Daoy (cell line): ENCODE results near the gene CDKN2B-AS1. TPM values are rescaled to one million over a fixed set of nuclear protein-coding genes. Genes with fewer than 3 reads are reported as not detected.

Source experiments
- DNase-seq: peaks from one replicate; pipeline ENCODE4 v3.0.0-alpha.2; 2015; ENCODE audit warnings: low read depth
- total RNA-seq: library from RNA; depleted of rRNA; stranded (reverse); fragments of >200 nt; shearing (Covaris generic); gene quantifications from 2 replicates; pipeline ENCODE4 v1.2.3, GENCODE V29; 2014

The CDKN2B-AS1 gene
- total RNA-seq, 1 experiment from 2014 or later: not detected

GRCh38 chr9:22117511-22118384 lies 123.2 kb downstream of the CDKN2B-AS1 start:
- DNase-seq: no peak

DNA sequence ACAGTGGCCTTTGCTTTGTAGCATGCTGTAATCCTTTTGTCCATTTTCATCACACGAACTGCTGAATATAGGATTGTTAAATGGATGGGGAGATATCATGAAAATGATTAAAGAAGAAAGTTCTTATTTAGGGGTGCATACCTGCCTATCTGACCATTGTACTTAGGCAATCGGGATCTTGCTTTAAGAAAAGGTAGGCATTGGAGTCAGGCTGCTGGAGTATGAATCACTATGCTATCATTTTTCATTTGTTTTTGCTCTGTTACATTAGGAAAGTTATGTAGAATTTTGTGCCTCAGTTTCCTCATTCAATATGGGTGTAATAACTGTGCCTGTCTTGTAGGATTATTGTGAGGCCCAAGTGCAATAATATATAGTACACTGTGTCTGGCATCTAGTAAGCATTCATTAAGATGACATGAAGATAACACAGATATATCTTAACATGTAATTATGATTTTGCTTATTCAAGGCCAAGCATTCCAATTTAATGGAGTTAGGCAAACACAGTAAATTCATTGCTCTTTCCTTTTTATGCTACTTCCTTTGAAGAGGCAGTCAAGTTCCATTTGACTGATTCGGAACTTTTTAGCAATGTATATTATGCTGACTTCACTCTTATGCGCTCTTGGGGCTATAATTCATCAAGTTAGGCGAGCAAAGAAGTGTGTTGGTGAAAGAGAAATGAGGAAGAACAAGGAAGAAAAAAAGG lies 124.4 kb downstream of the CDKN2B-AS1 start:
- DNase-seq: no peak

DNA sequence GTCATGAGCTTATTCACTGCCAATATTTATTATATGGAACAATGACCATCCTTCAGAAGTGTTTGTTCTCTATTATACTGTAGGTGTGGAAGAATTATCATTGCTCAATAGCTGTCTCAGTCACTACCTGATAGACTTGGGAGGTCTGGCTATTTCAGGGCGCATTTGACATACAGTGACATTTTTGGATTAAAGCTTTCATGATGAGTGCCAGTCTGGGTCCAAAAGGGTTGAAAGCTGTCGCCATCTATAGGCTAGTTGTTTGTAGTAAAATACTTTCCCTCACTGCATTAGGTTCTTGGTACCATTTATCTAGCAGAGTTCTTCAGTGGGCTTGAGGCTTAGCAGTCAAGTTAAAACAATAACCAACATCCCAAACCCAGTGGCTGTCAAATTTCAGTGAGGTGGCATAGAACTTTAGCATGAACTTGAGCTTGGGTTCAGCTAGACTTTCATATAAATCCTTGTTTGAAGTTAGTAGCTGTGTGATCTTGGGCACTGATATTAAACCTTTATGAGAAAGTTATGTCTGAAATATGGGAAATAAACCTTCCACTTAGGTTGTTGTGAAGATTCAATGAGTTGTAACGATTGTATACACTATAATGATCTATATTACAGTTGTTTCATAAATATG lies 125.0 kb downstream of the CDKN2B-AS1 start:
- no peak for DNase-seq

DNA sequence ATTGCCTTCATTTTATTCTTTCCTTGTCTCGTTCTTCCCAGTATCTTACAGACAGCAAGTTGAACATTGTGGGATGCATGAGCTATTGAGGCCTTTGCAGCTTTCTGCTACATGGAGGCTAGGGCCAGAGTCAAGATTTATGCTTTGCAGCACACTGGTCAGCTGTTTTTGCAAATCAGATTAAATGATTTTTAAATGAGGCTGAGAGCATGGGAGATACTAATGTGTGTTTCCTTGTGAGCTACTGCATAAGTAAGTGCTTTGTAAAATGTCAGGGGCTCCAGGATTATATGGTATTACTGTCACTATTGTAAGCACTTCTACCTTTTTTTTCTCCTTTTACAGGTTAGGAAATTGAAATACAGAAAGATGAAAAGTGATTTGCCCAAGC lies 125.6 kb downstream of the CDKN2B-AS1 start:
- DNase-seq: no peak

- no peak for DNase-seq
Observed at GRCh38 chr9:22120595-22120994, 126.0 kb downstream of the CDKN2B-AS1 start.

DNA sequence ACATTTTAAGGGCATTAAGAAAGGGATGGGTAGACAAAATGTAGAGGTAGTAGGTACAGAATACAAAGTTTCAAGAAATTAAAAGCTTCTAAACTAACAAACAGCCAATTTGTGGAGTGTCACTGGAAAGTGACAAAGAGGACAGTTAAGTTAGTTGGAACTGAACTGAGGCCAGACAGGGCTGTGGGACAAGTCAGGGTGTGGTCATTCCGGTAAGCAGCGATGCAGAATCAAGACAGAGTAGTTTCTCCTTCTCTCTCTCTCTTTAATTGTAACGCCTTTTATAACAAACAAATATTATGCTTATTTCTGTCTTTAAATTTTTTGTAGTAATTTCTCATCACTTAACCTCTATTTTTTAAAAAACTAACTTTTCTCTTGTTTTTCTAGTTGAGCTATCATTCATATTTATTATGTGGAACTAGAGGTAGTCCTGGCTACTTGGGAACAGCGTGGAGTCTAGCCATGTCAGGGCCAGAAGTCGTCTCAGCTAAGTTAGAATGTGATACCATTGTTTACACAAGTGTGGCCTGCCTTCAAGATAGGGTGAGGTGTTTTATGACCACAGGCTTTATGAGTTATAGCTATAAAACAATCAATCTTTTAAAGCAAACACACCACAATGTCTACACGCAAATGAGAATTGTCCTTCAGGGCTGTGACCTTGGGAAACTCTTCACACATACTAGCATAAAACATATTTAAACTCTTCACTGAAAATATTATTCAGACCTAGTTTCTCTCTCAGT lies 129.8 kb downstream of the CDKN2B-AS1 start:
- DNase-seq: no peak

- DNase-seq: no peak
Observed at GRCh38 chr9:22129133-22129532, 134.5 kb downstream of the CDKN2B-AS1 start.

GRCh38 chr9:22129633-22130032 lies 135.0 kb downstream of the CDKN2B-AS1 start:
- no peak for DNase-seq

- no peak for DNase-seq
Observed at GRCh38 chr9:22131817-22132216, 137.2 kb downstream of the CDKN2B-AS1 start.

- no peak for DNase-seq
Observed at GRCh38 chr9:22134390-22134789, 139.8 kb downstream of the CDKN2B-AS1 start.

DNA sequence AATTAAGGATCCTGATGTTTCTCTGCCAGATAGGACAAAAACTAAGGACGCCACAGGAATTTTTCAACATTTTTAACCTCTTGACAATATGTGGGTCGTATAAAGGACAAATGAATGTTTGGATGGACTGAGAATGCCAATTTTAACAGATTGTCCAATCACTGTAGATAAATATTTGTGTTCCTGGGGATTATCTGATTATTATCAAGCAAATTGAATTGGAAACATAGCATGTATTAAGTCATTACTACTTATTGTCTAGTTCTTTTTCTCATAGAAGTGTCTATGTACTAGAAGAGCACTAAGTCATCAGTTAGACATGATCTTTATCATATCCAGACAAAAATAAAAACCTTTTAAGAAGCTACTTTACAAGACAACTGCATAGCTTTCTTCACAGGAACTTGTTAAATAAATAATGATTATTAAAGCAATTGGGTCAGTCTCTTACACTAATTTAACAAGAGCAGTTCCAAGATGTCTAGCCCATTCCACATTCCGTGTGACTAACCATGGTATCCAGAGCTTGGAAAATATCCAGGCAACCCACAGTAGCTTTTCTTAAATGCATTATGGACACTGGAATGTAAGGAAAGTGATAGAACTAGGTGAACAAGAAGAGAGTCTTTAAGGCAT lies 142.0 kb downstream of the CDKN2B-AS1 start:
- DNase-seq: no peak

GRCh38 chr9:22138956-22139660 lies 144.5 kb downstream of the CDKN2B-AS1 start:
- DNase-seq: no peak

DNA sequence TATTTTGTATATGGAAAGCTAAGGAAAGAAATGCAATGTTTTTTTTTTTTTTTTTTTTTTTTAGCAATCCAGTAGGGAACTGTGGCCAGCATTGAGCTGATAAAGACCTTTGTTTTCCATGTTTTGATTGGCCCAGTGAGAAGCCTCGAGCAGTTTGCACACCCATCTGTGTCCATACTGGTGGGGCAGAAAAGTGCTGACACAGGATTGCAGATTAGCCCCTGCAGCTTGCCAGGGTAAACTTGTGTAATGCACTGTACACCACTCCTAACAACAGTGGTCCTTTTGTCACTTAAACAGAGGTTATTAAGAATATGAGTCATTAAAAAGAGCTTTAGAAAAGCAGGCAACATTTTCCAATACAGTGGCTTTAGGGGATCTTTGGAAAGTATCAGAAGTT lies 147.3 kb downstream of the CDKN2B-AS1 start:
- no peak for DNase-seq

GRCh38 chr9:22142671-22143070 lies 148.1 kb downstream of the CDKN2B-AS1 start:
- no peak for DNase-seq

DNA sequence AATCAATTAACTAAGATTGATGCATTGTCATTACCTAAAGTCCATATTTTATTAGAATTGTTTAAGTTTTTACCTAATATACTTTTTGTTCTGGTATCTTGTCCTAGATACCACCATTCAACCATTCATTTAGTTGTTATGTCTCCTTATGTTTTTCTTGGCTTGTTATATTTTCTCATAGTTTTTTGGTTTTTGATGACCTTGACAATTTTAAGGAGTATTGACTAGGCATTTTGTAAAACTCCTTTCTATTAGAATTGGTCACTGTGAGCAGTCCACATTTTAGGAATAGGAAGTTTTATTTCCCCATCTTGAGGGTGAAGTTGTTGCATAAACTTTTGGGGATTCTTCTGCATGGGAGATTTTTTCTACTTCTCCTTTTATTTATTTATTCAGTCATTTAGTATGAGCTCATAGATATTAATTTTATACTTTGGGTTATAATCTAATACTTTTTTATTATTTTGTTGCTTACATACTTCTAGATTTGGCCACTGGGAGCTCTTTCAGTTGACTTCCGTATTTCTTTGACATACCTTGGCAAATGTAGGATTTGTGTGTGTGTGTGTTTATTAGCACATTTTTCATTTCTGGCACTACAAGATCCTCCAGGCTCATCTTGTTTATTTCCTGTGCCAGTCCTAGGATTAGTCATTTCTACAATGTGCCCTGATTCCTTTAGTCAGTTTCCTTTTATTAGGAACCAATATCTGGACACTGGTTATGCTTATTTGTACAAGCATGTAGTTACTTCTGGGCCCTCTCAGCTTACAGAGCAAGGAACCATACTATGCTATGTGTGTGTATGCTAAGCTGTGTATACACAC lies 149.4 kb downstream of the CDKN2B-AS1 start:
- no peak for DNase-seq

DNA sequence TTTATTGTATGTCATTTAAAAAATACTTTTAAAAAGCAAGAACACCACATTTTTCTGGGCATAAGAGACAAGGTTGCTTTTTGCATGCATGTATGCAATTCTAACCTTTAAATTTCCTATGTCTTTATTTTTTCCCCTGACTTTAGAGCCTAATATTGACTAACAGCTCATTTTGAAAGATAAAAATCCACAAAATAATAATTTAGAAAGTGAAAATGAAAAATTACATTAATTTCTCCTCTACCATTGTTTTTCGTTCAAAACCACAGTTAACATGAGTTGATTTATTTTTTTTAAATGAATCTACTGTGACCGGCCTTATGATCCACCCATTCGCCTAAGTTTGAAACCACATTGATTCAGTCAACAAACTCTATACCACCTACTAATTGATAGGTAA lies 152.0 kb downstream of the CDKN2B-AS1 start:
- no peak for DNase-seq

- DNase-seq: no peak
Observed at GRCh38 chr9:22147813-22148527, 153.4 kb downstream of the CDKN2B-AS1 start.

GRCh38 chr9:22148528-22148875 lies 153.9 kb downstream of the CDKN2B-AS1 start:
- no peak for DNase-seq
